Ovary (tissue), 9 donors: ENCODE results near the gene SYNGAP1. TPM values are rescaled to one million over a fixed set of nuclear protein-coding genes. Genes with fewer than 3 reads are reported as not detected.
A peak's percentile ranks its signal among the peaks of the same experiment; 100 is the strongest.

Source experiments
- DNase-seq, 5 donors: peaks; one replicate each; pipeline ENCODE4 v3.0.0-alpha.2; 2019 to 2020
- H3K27ac ChIP-seq, 2 donors: fragments of 200-600 bp; one replicate each; pipeline versions ENCODE4 v1.5.1 to v1.8.0; 2019 to 2022
- H3K27me3 ChIP-seq: fragments of 200-600 bp; one replicate; pipeline ENCODE4 v1.8.0; 2022
- H3K36me3 ChIP-seq: fragments of 200-600 bp; sonication (generic); one replicate; pipeline ENCODE4 v1.5.1; 2019
- H3K4me1 ChIP-seq: one replicate; pipeline ENCODE4 v1.8.1; 2013; ENCODE audit warnings: mild to moderate bottlenecking, moderate library complexity; ENCODE audit not compliant: insufficient read depth
- H3K4me3 ChIP-seq: fragments of 200-600 bp; sonication (generic); one replicate; pipeline ENCODE4 v1.5.1; 2017
- H3K9me3 ChIP-seq, 2 donors: fragments of 200-600 bp in 1 of 2; sonication (generic) in 1 of 2; one replicate each; pipeline versions ENCODE4 v1.5.1 to v1.8.1; 2013 to 2019; ENCODE audit warnings: mild to moderate bottlenecking in 1 of 2, moderate library complexity in 1 of 2
- CTCF ChIP-seq, 3 donors: fragments of 450-650 bp in 2 of 3; fragments of 200-600 bp in 1 of 3; IDR thresholded peaks; one replicate each; pipeline versions ENCODE4 v1.5.1 to v1.8.0; 2016 to 2022; ENCODE audit warnings: antibody characterized with exemption in 3 of 3, mild to moderate bottlenecking in 1 of 3
- EP300 ChIP-seq: sonication (generic); formaldehyde crosslinking; IDR thresholded peaks from one replicate; pipeline ENCODE4 v1.6.1; 2017; ENCODE audit warnings: antibody characterized with exemption
- POLR2A ChIP-seq: fragments of 450-650 bp; IDR thresholded peaks from one replicate; pipeline ENCODE4 v1.6.1; 2017; ENCODE audit warnings: antibody characterized with exemption, mild to moderate bottlenecking, moderate library complexity
- WGBS, 3 donors: extraction: QIAGEN DNeasy Blood & Tissue Kit in 1 of 3; methylation state at CpG; one replicate each; pipeline versions ENCODE4 v1.1.5 to v1.1.7; 2013 to 2017; 5-methylcytosine and 5-hydroxymethylcytosine counted together
- intact Hi-C, 4 donors: fragments of 100-400 bp; cut with DNase I; formaldehyde crosslinking; loops; one replicate each; pipeline versions ENCODE4 v1.11.0 to v1.15.1; 2022 to 2023
- polyA plus RNA-seq, 2 donors: library from polyadenylated mRNA; stranded (reverse); fragments of 200-250 nt in 1 of 2; fragments of 350-450 nt in 1 of 2; fragmentation: Illumina TruSeq in 1 of 2; extraction: RNeasy Lipid Tissue Mini Kit (QIAGEN cat#74804) in 1 of 2; gene quantifications; one replicate each; pipeline ENCODE4 v1.2.3, GENCODE V29; 2013 to 2014
- total RNA-seq, 7 donors: library from RNA; depleted of rRNA in 2 of 7; stranded (reverse); fragments of >200 nt in 2 of 7; fragmentation: NEBNext Ultra II Directional in 3 of 7; extraction: Animal tissue kit (Norgen Biotek cat#: 25700) in 3 of 7; gene quantifications; one replicate each; pipeline versions ENCODE4 v1.1.0 to v1.2.4, GENCODE V29; 2016 to 2023
- donor health status: DM: no; HTN: no; CAD: no; lungs with moderate emphysema.
- donor health status: DM: no; HTN: no; CAD: no.
- donor health status: Bipolar disorder and iron deficiency.
- donor health status: DM: yes; HTN: yes; CAD: no.
- donor health status: DM: no; HTN: no; CAD: no.
- donor health status: DM: yes; HTN: yes; CAD: no.

SYNGAP1 gene
- total and polyA plus RNA-seq, 9 donors = 14.6 to 60.0 (median 33.5) TPM

DNA sequence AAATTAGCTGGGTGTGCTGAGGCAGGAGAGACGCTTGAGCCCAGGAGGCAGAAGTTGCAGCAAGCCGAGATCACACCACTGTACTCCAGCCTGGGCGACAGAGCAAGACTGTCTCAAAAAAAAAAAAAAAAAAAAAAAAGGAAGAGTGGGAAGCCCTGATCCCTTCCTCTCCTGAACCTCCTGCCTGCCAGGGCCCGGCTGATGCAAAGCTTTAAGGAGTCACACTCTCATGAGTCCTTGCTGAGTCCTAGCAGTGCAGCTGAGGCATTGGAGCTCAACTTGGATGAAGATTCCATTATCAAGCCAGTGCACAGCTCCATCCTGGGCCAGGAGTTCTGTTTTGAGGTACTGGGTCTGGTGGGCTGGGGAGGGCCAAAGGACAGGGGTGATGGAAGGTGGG is 15.1 kb downstream of the SYNGAP1 start:
- Histone ChIP-seq H3K36me3 (no peaks in the 10 kb centered on the region), H3K4me3 (no peak overlapping the region), H3K9me3 (no peaks in the 10 kb centered on the region), H3K27me3 (no peaks in the 10 kb centered on the region), H3K27ac (no peak overlapping the region), H3K4me1 (peaks cover 8% of the 10 kb centered on the region)
- 81 to 91% (median 85%) methylated on average over 4 of the region's 4 CpGs for WGBS, 3 donors
- TF ChIP-seq EP300 (no peak), POLR2A (no peak)
- no peak for DNase-seq
- intact Hi-C loops = no loop called here

DNA sequence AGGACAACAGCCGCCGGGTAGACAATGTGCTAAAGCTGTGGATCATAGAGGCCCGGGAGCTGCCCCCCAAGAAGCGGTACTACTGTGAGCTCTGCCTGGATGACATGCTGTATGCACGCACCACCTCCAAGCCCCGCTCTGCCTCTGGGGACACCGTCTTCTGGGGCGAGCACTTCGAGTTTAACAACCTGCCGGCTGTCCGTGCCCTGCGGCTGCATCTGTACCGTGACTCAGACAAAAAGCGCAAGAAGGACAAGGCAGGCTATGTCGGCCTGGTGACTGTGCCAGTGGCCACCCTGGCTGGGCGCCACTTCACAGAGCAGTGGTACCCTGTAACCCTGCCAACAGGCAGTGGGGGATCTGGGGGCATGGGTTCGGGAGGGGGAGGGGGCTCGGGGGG is 17.8 kb downstream of the SYNGAP1 start:
- Histone ChIP-seq H3K27ac (no peak overlapping the region), H3K4me3 (no peak overlapping the region), H3K27me3 (no peaks in the 10 kb centered on the region), H3K4me1 (peaks cover 2% of the 10 kb centered on the region), H3K9me3 (no peaks in the 10 kb centered on the region), H3K36me3 (no peaks in the 10 kb centered on the region)
- intact Hi-C loops = no loop called here
- 91 to 93% (median 92%) methylated on average over 18 of the region's 18 CpGs for WGBS, 3 donors
- DNase-seq = peak in 1 of 5 donors; percentile 19
- TF ChIP-seq EP300 (no peak), CTCF (IDR thresholded peaks at IDR 0.05) (no peak)

GRCh38 chr6:33438978-33439594 is 19.2 kb downstream of the SYNGAP1 start:
- Histone ChIP-seq H3K4me1 (no peaks in the 10 kb centered on the region), H3K4me3 (no peak overlapping the region), H3K36me3 (no peaks in the 10 kb centered on the region), H3K9me3 (no peaks in the 10 kb centered on the region), H3K27me3 (no peaks in the 10 kb centered on the region), H3K27ac (no peak overlapping the region)
- 89 to 95% (median 91%) methylated on average over 3 of the region's 3 CpGs for WGBS, 3 donors
- TF ChIP-seq EP300 (no peak), CTCF (IDR thresholded peaks at IDR 0.05) (no peak), POLR2A (no peak)
- intact Hi-C loops = no loop called here
- no peak for DNase-seq

DNA sequence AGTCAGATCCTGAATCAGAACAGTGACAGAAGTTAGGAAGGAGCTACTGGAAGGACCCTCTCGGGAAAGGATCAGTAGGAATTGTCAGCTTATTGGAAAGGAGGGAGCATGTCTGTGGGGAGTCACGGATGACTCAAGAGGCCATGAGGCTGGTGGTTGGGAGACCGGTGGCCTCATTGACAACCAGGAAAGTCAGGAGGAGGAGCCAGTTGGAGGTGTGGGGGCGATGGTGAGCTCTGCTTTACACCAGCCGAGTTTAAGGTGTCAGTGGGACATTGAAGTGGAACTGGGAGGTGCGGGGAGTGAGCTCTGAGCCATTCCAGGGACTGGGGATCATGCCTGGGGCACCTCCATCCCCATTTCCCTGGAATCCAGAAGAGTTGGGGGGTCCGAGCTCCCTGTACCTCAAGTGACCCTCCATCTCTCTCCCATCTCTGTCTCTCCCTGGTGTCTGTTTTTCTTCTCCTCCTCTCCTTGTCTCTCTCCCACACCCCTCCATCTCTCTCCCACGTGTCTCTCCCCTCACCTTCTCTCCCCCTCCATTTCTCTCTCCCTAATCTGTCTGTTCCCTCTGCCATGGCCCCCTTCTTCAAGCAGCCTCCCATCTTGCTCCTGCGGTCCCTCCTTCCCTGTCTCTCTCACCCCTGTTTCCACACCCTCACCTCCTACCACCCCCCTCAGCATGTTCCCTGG is 20.2 kb downstream of the SYNGAP1 start:
- Histone ChIP-seq H3K36me3 (no peaks in the 10 kb centered on the region), H3K27me3 (no peaks in the 10 kb centered on the region), H3K9me3 (no peaks in the 10 kb centered on the region), H3K4me3 (no peak overlapping the region), H3K27ac (no peak overlapping the region), H3K4me1 (no peaks in the 10 kb centered on the region)
- WGBS, 3 donors = 65 to 70% (median 69%) methylated on average over 9 of the region's 9 CpGs
- no peak for DNase-seq
- intact Hi-C loops = no loop called here
- no peak for TF ChIP-seq POLR2A
- TF ChIP-seq EP300 = no peak
- no peak for TF ChIP-seq CTCF (IDR thresholded peaks at IDR 0.05)

GRCh38 chr6:33440649-33441309 is 20.9 kb downstream of the SYNGAP1 start:
- H3K27me3 ChIP-seq = no peaks in the 10 kb centered on the region
- H3K4me3 ChIP-seq = no peak overlapping the region
- no peaks in the 10 kb centered on the region for H3K36me3 ChIP-seq
- H3K4me1 ChIP-seq = no peaks in the 10 kb centered on the region
- intact Hi-C loops = no loop called here
- DNase-seq = no peak
- TF ChIP-seq CTCF (IDR thresholded peaks at IDR 0.05) (no peak), POLR2A (no peak), EP300 (no peak)
- WGBS, 3 donors = 70 to 77% (median 76%) methylated on average over 19 of the region's 19 CpGs
- H3K9me3 ChIP-seq = no peaks in the 10 kb centered on the region
- no peak overlapping the region for H3K27ac ChIP-seq
